ENCODE results near the gene BRPF1.
A peak's percentile ranks its signal among the peaks of the same experiment; 100 is the strongest.

BRPF1 gene

GRCh38 chr3:9704347-9705322, 26.9 kb upstream of the BRPF1 start:
- Histone ChIP-seq H3K36me3 (no peaks in the 10 kb centered on the region), H3K9me3 (no peaks in the 10 kb centered on the region), H3K4me1 (no peaks in the 10 kb centered on the region), H3K4me3 (ENCODE audit: low read depth, low read length) (peak overlapping the region; percentile 57), H3K27me3 (no peaks in the 10 kb centered on the region)
- peak; percentile 76 for DNase-seq
- TF ChIP-seq, protein P1, sequence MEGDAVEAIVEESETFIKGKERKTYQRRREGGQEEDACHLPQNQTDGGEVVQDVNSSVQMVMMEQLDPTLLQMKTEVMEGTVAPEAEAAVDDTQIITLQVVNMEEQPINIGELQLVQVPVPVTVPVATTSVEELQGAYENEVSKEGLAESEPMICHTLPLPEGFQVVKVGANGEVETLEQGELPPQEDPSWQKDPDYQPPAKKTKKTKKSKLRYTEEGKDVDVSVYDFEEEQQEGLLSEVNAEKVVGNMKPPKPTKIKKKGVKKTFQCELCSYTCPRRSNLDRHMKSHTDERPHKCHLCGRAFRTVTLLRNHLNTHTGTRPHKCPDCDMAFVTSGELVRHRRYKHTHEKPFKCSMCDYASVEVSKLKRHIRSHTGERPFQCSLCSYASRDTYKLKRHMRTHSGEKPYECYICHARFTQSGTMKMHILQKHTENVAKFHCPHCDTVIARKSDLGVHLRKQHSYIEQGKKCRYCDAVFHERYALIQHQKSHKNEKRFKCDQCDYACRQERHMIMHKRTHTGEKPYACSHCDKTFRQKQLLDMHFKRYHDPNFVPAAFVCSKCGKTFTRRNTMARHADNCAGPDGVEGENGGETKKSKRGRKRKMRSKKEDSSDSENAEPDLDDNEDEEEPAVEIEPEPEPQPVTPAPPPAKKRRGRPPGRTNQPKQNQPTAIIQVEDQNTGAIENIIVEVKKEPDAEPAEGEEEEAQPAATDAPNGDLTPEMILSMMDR (IDR thresholded peaks at IDR 0.05; ENCODE audit: low read depth, low read length) = no peak

- H3K4me3 ChIP-seq (ENCODE audit: low read depth, low read length) = no peak overlapping the region
- no peaks in the 10 kb centered on the region for H3K9me3 ChIP-seq
- DNase-seq = no peak
- no peaks in the 10 kb centered on the region for H3K4me1 ChIP-seq
- H3K36me3 ChIP-seq = no peaks in the 10 kb centered on the region
- H3K27me3 ChIP-seq = no peaks in the 10 kb centered on the region; the same call in 1 of the 2 replicates
- TF ChIP-seq, protein P1 (IDR thresholded peaks at IDR 0.05; ENCODE audit: low read depth, low read length) = no peak
Observed at GRCh38 chr3:9710174-9710739, 21.3 kb upstream of the BRPF1 start.

DNA sequence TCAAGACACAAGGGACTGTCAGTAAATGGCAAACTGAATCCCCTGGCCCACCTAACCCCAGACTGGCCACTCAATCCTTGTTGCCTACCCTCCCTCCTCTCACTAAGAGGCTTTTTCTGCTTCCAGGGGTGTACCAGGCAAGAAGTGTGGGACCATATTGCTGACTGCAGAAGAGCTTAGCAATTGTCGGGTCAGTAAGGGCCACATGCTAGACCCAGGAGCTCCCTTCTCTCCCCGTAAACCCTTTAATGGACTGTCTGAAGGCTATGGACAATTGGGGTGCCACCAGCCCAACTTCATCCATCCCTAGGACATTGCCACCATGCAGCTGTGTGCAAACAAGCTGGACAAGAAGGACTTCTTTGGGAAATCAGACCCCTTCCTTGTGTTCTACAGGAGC, 19.1 kb upstream of the BRPF1 start:
- no peaks in the 10 kb centered on the region for H3K36me3 ChIP-seq
- H3K27me3 ChIP-seq = no peaks in the 10 kb centered on the region; the same call in 1 of the 2 replicates
- H3K4me3 ChIP-seq (ENCODE audit: low read depth, low read length) = no peak overlapping the region
- H3K4me1 ChIP-seq = no peaks in the 10 kb centered on the region; the same call in 1 of the 2 replicates
- no peaks in the 10 kb centered on the region for H3K9me3 ChIP-seq
- DNase-seq = no peak
- TF ChIP-seq, protein P1 (IDR thresholded peaks at IDR 0.05; ENCODE audit: low read depth, low read length) = no peak

DNA sequence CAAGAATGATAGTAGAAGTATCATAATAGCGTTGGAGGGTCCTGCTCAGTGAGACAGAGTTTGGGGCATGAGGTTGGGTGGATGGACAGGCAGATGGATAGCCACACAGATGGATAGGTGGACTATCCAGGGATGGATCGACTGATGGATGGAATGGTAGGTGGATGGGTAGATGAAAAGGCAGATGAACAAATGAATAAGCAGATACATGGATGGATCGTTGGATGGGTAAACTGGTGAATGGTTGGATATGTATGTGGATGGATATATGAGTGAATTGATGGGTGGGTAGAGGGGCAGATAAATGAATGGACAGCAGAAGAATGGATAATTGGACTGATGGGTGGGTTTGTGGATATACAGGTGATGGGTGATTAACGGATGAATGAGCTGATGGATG, 18.4 kb upstream of the BRPF1 start:
- Histone ChIP-seq H3K27me3 (no peaks in the 10 kb centered on the region; the same call in 1 of the 2 replicates), H3K4me3 (ENCODE audit: low read depth, low read length) (no peak overlapping the region), H3K9me3 (no peaks in the 10 kb centered on the region), H3K36me3 (no peaks in the 10 kb centered on the region), H3K4me1 (no peaks in the 10 kb centered on the region; the same call in 1 of the 2 replicates)
- no peak for DNase-seq
- TF ChIP-seq, protein P1 (IDR thresholded peaks at IDR 0.05; ENCODE audit: low read depth, low read length) = no peak

DNA sequence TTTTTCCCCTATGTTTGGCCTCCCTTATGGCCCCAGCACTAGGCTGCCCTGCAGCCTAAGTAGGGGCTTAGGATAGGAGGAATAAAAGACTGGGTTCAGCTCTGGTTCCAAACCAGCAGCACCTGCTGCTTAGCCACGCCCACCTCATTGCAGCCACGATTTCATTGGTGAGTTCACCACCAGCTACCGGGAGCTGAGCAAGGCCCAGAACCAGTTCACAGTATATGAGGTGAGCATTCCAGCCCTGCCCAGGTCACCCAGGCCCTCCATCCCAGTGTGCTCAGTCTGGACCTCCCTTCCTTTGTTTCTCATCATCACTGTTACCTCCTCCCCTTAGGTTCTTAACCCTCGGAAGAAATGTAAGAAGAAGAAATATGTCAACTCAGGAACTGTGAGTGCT, 16.4 kb upstream of the BRPF1 start:
- TF ChIP-seq, protein P1 (IDR thresholded peaks at IDR 0.05; ENCODE audit: low read depth, low read length) = no peak
- Histone ChIP-seq H3K9me3 (no peaks in the 10 kb centered on the region), H3K36me3 (no peaks in the 10 kb centered on the region), H3K4me3 (ENCODE audit: low read depth, low read length) (no peak overlapping the region), H3K4me1 (no peaks in the 10 kb centered on the region; the same call in 1 of the 2 replicates), H3K27me3 (no peaks in the 10 kb centered on the region; the same call in 1 of the 2 replicates)
- no peak for DNase-seq
